ENCODE results near the gene APBA2.

- TF ChIP-seq CTCF (IDR thresholded peaks at IDR 0.05) = no peak
- TF ChIP-seq POLR2A (IDR thresholded peaks at IDR 0.05) = no peak
- no peak for TF ChIP-seq EP300 (IDR thresholded peaks at IDR 0.05)
These were observed 170.1 kb downstream of the APBA2 start for GRCh38 chr15:29055876-29056275.

Measured in sigmoid colon (tissue), 4 donors.